Common myeloid progenitor, CD34-positive (primary cell): ENCODE results near the gene TRPM3.

Source experiments
- CTCF ChIA-PET: fragments of 350-600 bp; sonication (Branson Sonifier 250); formaldehyde crosslinking; loops from one replicate; lab custom pipeline; 2021; ENCODE audit warnings: antibody characterized with exemption; lab: Charles Lee
- POLR2A ChIA-PET: fragments of 350-600 bp; sonication (Branson Sonifier 250); formaldehyde crosslinking; loops from one replicate; lab custom pipeline; 2021; ENCODE audit warnings: antibody characterized with exemption; lab: Charles Lee
- DNase-seq, 3 donors: peaks; one replicate each; pipeline versions ENCODE4 v3.0.0 to v3.0.0-alpha.2; 2013
- H3K27ac ChIP-seq, 2 experiments: 1 replicate in 1 of 2; 2 replicates in 1 of 2; pipeline ENCODE4 v1.7.0; 2013; ENCODE audit warnings: inconsistent platforms in 2 of 2, low read length in 2 of 2, mild to moderate bottlenecking in 2 of 2, low read depth in 1 of 2, moderate library complexity in 1 of 2; ENCODE audit not compliant: severe bottlenecking in 2 of 2, insufficient read depth in 1 of 2, poor library complexity in 1 of 2
- H3K27me3 ChIP-seq, 5 experiments: replicated peaks in 2 of 5; 1 replicate in 3 of 5; 2 replicates in 2 of 5; pipeline versions ENCODE4 v1.6.1 to v1.7.0; 2013; ENCODE audit warnings: low read length in 4 of 5, mild to moderate bottlenecking in 2 of 5, moderate library complexity in 2 of 5, inconsistent platforms in 1 of 5; ENCODE audit not compliant: insufficient read depth in 5 of 5, control insufficient read depth in 4 of 5
- H3K36me3 ChIP-seq, 4 experiments: 1 replicate in 2 of 4; 2 replicates in 2 of 4; pipeline versions ENCODE4 v1.6.1 to v1.7.0; 2013; ENCODE audit warnings: low read length in 3 of 4, control low read depth in 1 of 4, mild to moderate bottlenecking in 1 of 4; ENCODE audit not compliant: control insufficient read depth in 4 of 4, insufficient read depth in 4 of 4
- H3K4me1 ChIP-seq, 4 experiments: 1 replicate in 3 of 4; 2 replicates in 1 of 4; pipeline versions ENCODE4 v1.6.1 to v1.7.1; 2013; ENCODE audit warnings: low read length in 3 of 4, mild to moderate bottlenecking in 3 of 4, control low read depth in 1 of 4, inconsistent platforms in 1 of 4, moderate library complexity in 1 of 4; ENCODE audit not compliant: control insufficient read depth in 4 of 4, insufficient read depth in 4 of 4; ENCODE audit errors: control extremely low read depth in 1 of 4
- H3K4me3 ChIP-seq, 7 experiments: 1 replicate in 4 of 7; 2 replicates in 3 of 7; pipeline versions ENCODE4 v1.5.1 to v1.7.0; 2013; ENCODE audit warnings: mild to moderate bottlenecking in 7 of 7, low read length in 6 of 7, moderate library complexity in 6 of 7, inconsistent platforms in 2 of 7, low read depth in 2 of 7, control low read depth in 1 of 7; ENCODE audit not compliant: insufficient read depth in 4 of 7, control insufficient read depth in 1 of 7; ENCODE audit errors: extremely low read depth in 1 of 7
- H3K9me3 ChIP-seq, 5 experiments: 1 replicate in 4 of 5; 2 replicates in 1 of 5; pipeline versions ENCODE4 v1.6.1 to v1.7.1; 2013; ENCODE audit warnings: low read length in 4 of 5, mild to moderate bottlenecking in 2 of 5, inconsistent platforms in 1 of 5, low read depth in 1 of 5, moderate library complexity in 1 of 5; ENCODE audit not compliant: control insufficient read depth in 4 of 5, insufficient read depth in 2 of 5; ENCODE audit errors: control extremely low read depth in 1 of 5
- WGBS: methylation state at CpG from one replicate; pipeline ENCODE4 v1.1.5; 2013; ENCODE audit not compliant: insufficient coverage; 5-methylcytosine and 5-hydroxymethylcytosine counted together

TRPM3 gene

DNA sequence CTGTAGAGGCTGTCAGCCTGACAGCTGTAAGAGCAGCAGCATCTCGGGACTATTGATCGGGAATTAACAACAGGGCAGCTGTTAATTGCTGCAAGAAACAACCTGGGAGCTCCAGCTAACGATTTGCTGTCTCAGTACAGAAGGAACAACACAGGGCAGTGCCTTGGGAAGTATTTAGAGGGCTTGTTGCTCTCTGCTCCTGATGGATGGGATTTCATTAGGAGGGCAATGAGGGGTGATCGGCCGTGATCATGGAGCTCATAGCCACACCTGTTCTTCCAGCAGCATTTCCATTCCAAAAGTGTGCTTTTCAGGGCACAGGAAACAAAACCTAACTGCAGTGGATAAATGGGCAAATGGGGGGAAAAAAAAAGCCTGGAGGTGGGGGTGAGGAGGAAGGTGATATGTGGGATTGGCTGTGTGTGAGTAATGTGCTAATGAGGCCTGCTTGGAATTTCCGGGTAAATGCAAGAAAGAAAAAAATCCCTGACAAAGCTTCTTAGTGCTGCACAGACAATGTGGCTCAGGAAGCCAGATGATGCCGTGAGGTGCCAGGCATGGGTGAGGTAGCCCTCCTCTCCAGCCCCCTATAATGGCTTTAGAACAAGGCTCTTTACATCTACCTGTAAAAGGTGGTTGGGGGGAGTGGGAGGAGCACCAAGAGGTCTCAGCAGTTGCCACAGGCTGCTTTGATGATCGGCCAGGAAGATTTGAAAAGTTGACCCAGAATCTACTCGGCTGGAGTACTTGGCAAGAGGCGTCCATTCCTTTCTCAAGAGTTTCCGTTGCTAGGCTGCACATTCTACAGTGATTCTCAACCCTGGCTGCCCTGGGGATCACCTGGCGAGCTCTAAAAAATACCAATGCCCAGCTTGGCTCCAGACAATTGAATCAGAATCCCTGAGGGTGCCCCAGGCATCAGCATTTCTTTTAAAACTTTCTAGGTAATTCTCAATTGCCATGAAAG lies 567.4 kb downstream of the TRPM3 start:
- Histone ChIP-seq H3K4me1 (peaks cover 0 to 32% (median 7%) of the 10 kb centered on the region in 4 experiments), H3K27ac (no peak overlapping the region), H3K9me3 (no peaks in the 10 kb centered on the region), H3K27me3 (no peaks in the 10 kb centered on the region), H3K4me3 (no peak overlapping the region), H3K36me3 (no peaks in the 10 kb centered on the region)
- POLR2A ChIA-PET, result no interaction called here
- CTCF ChIA-PET, result interaction anchor here (1.0 to 2.4 kb wide), 2 partner anchors 9 to 58 kb away, joined by 4 to 7 read pairs; no protein-coding TSS in a partner anchor
- WGBS, result 95% methylated on average over 10 of the region's 12 CpGs
- DNase-seq, result no peak

DNA sequence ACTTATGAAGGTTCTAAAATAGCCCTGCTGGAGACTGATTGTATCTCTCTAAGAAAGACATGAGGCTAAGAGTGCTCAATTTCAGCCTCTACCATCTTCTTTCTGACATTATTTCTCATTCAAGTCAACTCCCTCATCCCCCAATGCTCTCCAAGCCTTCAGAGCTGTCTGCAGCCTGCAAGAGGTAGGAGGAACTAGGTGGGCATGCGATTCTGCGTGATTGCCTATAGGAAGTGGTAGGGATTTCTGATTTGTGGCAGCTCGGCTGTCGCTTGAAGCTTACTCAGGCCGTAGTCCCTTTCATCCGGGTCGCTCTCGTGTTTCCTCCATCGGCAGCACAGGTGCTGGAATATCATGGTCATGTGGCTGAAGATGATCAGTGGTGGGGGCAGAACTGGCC lies 568.9 kb downstream of the TRPM3 start:
- WGBS, result 90% methylated on average over 4 of the region's 9 CpGs
- H3K4me1 ChIP-seq, result peaks cover 0 to 32% (median 7%) of the 10 kb centered on the region in 4 experiments
- H3K27ac ChIP-seq, result no peak overlapping the region
- H3K27me3 ChIP-seq, result no peaks in the 10 kb centered on the region
- no peak overlapping the region for H3K4me3 ChIP-seq
- no peak for DNase-seq
- H3K9me3 ChIP-seq, result no peaks in the 10 kb centered on the region
- POLR2A ChIA-PET, result no interaction called here
- no peaks in the 10 kb centered on the region for H3K36me3 ChIP-seq
- CTCF ChIA-PET, result interaction anchor here (2.4 kb wide), 1 partner anchor 10 kb away, joined by 7 read pairs; no protein-coding TSS in a partner anchor

DNA sequence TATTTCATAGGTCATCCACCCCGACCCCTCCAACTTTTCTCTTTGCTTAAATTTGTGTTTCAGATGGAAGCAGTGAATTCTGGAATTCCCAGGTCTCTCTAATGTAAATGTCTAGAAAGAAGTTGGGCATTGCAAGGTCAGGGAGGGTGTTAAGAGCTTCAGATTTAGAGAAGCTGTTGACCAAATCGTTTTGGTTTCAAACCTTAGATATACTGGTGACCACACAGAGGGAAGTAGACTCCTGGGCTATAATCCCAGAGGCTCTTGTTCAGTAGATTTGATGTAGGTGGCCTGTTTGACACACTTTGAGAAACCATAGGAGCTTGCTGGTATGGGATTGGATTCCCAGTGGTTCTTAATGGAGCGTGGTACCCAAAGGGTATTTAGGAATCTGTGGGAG lies 569.6 kb downstream of the TRPM3 start:
- no peak for DNase-seq
- Histone ChIP-seq H3K27ac (no peak overlapping the region), H3K9me3 (no peaks in the 10 kb centered on the region), H3K4me1 (peaks cover 0 to 32% (median 7%) of the 10 kb centered on the region in 4 experiments), H3K36me3 (no peaks in the 10 kb centered on the region), H3K4me3 (no peak overlapping the region), H3K27me3 (no peaks in the 10 kb centered on the region)
- 30% methylated on average over 1 of the region's 3 CpGs for WGBS
- ChIA-PET POLR2A (no interaction called here), CTCF (interaction anchor here (2.4 kb wide), 1 partner anchor 11 kb away, joined by 7 read pairs; no protein-coding TSS in a partner anchor)

DNA sequence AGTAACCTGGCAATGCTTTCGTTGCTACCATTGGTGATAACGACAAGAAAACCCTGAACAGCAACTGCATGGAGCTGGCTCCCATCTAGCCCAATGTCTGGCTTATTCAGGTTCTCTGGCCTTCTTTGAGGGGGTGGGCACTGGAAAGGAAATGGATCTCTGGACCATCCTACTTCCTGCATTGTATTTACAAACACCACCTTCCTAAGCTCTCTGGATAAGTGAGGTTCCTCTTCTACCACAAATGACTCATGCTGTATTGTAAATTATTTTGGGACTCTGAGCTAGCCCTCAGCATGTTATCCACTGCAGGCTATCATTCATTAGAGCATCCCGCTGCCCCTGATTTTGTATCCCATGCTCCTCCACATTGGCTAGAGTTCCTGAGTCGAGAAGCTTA lies 570.0 kb downstream of the TRPM3 start:
- Histone ChIP-seq H3K27me3 (no peaks in the 10 kb centered on the region), H3K4me1 (peaks cover 0 to 32% (median 7%) of the 10 kb centered on the region in 4 experiments), H3K27ac (no peak overlapping the region), H3K4me3 (no peak overlapping the region), H3K9me3 (no peaks in the 10 kb centered on the region), H3K36me3 (no peaks in the 10 kb centered on the region)
- ChIA-PET CTCF (interaction anchor here (2.4 kb wide), 1 partner anchor 11 kb away, joined by 7 read pairs; no protein-coding TSS in a partner anchor), POLR2A (no interaction called here)
- no CpG with 5 or more reads among the region's 4 CpGs for WGBS
- peak in 2 of 3 donors; percentile 13 to 33 for DNase-seq

DNA sequence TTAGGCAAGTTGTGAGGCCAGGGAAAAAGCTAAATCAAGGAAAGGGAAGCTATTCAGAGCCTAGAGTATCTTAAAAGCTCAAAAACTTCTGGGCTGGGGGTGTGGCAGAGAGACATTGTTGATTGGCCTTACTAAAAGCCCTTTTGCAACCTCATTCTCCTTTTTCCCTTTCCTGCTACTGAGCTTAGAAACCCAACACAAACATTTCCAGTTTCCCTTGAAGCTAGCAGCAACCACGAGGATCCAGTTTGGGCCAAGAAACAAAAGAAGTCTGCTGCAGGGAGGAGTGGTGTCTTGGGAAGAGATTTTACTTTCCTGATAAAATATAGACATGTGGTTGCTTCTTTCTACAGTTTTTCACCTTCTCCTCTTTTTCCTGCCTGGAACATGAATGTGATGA lies 571.5 kb downstream of the TRPM3 start:
- H3K4me1 ChIP-seq, result peaks cover 0 to 24% (median 6%) of the 10 kb centered on the region in 4 experiments
- no peak overlapping the region for H3K4me3 ChIP-seq
- H3K36me3 ChIP-seq, result no peaks in the 10 kb centered on the region
- no peak for DNase-seq
- H3K9me3 ChIP-seq, result no peaks in the 10 kb centered on the region
- CTCF ChIA-PET, result no interaction called here
- H3K27ac ChIP-seq, result no peak overlapping the region
- POLR2A ChIA-PET, result no interaction called here
- no peaks in the 10 kb centered on the region for H3K27me3 ChIP-seq
- WGBS, result no CpG with 5 or more reads among the region's 1 CpG

DNA sequence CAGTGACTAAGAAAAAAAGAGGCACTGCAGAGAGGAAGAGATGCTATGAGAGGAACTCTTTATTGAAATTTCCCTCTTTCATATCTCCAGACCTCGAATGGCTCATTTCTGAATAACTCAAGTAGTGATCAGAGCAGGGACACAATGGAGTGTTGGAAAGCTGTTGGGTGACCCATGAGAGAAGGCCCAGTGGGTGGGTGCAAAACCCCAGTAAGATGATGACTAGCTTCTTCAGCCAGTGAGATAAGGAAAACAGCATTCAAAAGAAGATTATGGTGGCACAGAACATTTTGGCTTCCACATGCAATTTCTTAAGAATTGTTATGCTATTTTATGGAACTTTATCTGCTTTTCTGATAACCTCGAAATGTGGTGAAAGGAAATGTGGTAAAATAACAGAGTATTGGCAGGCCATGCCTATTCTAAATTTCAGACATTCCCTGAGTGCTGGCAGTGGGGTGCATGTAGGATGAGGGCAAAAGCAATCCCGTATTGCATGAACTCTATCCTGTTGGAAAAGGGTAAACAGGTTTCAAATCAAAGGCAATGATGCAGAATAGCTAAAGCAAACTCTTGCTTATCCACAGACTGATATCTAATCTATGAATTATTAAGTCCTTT lies 579.0 kb downstream of the TRPM3 start:
- Histone ChIP-seq H3K9me3 (no peaks in the 10 kb centered on the region), H3K4me3 (no peak overlapping the region), H3K4me1 (peaks cover 0 to 5% (median 0%) of the 10 kb centered on the region in 4 experiments), H3K36me3 (no peaks in the 10 kb centered on the region), H3K27ac (no peak overlapping the region), H3K27me3 (no peaks in the 10 kb centered on the region)
- POLR2A ChIA-PET, result no interaction called here
- WGBS, result 85% methylated on average over 3 of the region's 3 CpGs
- DNase-seq, result no peak
- CTCF ChIA-PET, result interaction anchor here (0.5 kb wide), 1 partner anchor 33 kb away, joined by 3 read pairs; no protein-coding TSS in a partner anchor
